GM12891 (cell line): ENCODE measurements around the gene NSFL1C.

Experiments
- DNase-seq: peaks from one replicate; pipeline ENCODE4 v3.0.0; 2011; ENCODE audit warnings: low spot score; ENCODE audit not compliant: insufficient read length
- FAIRE-seq: peaks from 2 replicates; lab custom pipeline; 2011; peaks lifted over from hg19 to GRCh38; lab: Jason Lieb, UNC
- PAX5 ChIP-seq: IDR thresholded peaks from 2 replicates; pipeline ENCODE4 v1.6.1; 2011; ENCODE audit warnings: low read length, moderate library complexity, mild to moderate bottlenecking; ENCODE audit not compliant: insufficient read depth, severe bottlenecking
- POLR2A ChIP-seq: IDR thresholded peaks from 2 replicates; pipeline ENCODE4 v1.6.1; 2011; ENCODE audit warnings: low read depth, low read length, control low read depth
- POLR2AphosphoS5 ChIP-seq: IDR thresholded peaks from 2 replicates; pipeline ENCODE4 v1.6.1; 2011; ENCODE audit warnings: low read depth, low read length, control low read depth
- POU2F2 ChIP-seq: IDR thresholded peaks from 2 replicates; pipeline ENCODE4 v1.6.1; 2011; ENCODE audit warnings: low read depth, mild to moderate bottlenecking, control low read depth, low read length, moderate library complexity
- SPI1 ChIP-seq: IDR thresholded peaks from 2 replicates; pipeline ENCODE4 v1.6.1; 2011; ENCODE audit warnings: low read depth, low read length, control low read depth
- TAF1 ChIP-seq: IDR thresholded peaks from 2 replicates; pipeline ENCODE4 v1.6.1; 2011; ENCODE audit warnings: low read depth, low read length, control low read depth

The NSFL1C gene

DNA sequence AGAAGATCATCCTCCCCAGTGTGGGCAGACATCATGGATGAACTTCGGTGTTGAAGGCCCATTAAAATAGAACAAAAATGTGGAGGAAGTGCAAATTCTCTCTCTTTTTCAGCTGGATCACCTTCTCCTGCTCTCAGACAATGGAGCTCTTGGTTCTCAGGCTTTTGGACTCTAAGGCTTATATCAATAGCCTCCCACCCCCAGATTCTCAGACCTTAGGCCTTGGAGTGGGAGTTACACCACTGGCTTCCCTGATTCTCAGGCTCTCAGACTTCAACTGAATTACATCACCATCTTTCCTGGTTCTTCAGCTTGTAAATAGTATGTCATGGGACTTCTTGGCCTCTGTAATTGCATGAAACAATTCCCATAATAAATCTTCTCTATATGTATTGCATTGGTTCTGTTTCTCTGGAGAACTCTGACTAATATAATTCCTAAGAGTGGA is 36.6 kb downstream of the NSFL1C start:
- no peak for DNase-seq
- TF ChIP-seq SPI1 (no peak), POLR2A (no peak), POU2F2 (no peak), PAX5 (no peak), TAF1 (no peak), POLR2AphosphoS5 (no peak)
- no peak for FAIRE-seq

DNA sequence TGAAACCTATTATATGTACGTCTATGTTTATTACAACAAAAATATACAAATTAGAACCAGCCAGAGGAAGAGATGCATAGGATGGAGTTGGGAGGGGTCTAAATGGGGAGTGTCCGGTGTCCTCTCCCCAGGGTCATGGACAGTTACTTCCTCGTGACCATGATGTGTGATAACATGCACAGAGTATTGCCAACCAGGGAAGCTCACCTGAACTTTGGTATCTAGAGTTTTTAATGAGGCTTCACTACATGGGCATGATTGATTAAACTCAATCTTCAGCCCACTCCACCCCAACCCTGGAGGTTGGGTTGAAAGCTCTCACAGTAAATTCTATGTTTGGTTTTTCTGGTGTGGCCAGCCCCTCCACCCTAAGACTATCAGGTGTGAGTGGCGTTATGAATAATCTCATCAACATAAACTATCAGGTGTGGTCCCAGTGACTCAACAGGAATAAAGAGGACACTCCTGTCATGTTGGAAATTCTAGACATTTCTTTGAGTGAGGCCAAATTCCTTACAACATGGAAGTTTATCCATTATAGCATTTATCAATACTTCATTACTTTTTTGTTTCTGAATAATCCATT is 37.4 kb downstream of the NSFL1C start:
- no peak for FAIRE-seq
- no peak for DNase-seq
- TF ChIP-seq POLR2AphosphoS5 (no peak), SPI1 (no peak), PAX5 (no peak), POLR2A (no peak), POU2F2 (no peak), TAF1 (no peak)

DNA sequence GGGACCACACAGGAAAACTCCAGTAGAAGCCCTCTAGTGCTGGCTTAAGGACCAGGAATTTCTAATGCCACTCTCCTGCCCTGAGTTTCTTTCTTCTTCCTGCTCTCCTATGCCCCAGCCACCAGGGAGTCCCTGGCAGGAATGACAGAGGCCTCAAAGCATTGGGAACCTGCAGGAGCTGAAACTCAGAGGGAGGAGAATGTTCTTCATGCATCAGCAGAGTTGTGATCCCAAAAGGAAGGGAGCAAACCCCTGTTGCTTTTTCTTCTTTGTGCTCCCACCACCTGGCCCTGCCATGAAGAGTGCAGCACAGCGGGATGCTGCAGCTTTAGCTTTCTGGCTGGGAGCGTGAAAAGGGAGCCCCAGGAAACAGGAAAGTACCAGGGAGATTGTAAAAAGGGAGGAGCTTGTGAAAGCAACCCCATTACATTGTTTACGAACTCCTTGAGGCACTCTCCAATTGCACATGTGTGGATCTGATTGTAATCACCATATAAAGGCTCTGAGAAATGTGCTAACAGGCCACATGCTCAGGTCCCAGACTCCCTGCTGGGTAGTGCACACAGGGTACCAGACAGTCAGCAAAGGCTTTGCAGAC is 39.1 kb downstream of the NSFL1C start:
- DNase-seq: no peak
- FAIRE-seq: no peak
- no peak for TF ChIP-seq PAX5
- no peak for TF ChIP-seq SPI1
- TF ChIP-seq POLR2A: no peak
- no peak for TF ChIP-seq POLR2AphosphoS5
- TF ChIP-seq POU2F2: no peak
- TF ChIP-seq TAF1: no peak

DNA sequence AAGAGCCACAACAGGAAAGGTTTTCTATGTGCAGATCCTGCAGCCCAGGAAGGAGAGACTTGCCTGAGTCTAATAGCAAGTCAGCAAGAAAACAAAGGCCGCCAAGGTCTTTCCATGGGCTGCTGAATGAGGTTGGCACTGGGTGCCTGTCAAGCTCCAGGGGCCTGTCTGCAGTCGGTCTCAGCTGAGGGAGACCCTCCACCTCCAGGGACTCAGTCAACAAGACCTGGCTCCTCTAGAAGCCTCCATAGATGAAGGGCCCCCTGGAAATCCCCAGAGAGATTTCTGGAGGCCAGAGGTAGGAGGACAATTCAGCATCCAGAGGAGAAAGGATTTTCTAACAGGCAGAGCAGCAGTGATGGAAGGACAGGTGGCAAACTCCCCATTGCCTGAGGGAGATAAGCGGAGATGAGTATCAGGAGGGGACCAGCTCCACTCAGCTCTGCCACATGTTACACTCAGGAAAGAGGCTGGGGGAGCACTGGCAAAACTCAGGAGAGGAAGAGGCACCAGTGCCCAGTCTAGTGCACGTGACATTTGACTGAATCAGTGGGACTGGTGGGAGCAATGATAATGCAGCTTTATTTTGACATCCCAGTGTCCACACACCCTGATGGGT is 40.3 kb downstream of the NSFL1C start:
- TF ChIP-seq SPI1 (no peak), POU2F2 (no peak), POLR2AphosphoS5 (no peak), PAX5 (no peak), TAF1 (no peak), POLR2A (no peak)
- no peak for FAIRE-seq

DNA sequence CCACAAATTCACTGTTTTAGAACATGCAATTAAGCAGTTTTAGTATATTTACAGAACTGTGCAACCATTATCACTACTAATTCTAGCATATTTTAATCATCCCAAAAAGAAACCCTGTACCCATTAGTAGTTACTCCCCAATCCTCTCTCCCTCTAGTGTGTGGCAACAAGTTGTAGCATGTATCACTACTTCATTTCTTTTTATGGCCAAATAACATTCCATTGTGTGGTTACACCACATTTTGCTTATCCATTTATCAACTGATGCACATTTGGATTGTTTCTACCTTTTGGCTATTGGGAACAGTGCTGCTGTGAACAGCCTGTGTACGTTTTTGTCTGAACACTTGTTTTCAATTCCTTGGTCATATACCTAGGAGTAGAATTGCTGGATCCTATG is 42.3 kb downstream of the NSFL1C start:
- TF ChIP-seq SPI1 (no peak), TAF1 (no peak)
- no peak for FAIRE-seq
- DNase-seq: no peak

More for the DNA sequence above, 40.3 kb downstream of the NSFL1C start:
- DNase-seq: no peak

DNA sequence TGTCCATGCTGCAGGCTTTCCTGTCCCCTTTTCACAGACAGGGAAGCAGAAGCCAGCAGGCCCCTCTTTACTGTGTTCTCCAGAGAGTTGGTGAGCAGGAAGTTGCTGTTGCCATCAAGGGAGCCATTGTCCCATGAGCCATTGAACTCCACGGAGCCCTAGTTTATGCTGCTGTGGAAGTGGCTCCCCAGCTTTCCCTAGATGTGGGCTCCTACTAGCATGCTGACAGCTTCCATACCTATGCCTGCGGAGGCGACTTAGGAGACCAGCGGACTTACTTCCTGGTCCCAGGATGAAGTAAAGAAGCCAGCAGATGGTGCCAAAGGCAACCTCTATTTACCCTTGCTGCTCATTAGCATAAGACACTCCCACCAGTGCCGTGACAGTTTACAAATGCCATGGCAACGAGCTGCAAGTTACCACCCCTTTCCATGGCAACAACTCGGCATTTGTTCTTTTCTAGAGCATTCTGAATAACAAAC is 43.0 kb downstream of the NSFL1C start:
- DNase-seq: no peak
- FAIRE-seq: no peak
- TF ChIP-seq TAF1 (no peak), POLR2A (no peak), PAX5 (no peak), POU2F2 (no peak), POLR2AphosphoS5 (no peak), SPI1 (no peak)

DNA sequence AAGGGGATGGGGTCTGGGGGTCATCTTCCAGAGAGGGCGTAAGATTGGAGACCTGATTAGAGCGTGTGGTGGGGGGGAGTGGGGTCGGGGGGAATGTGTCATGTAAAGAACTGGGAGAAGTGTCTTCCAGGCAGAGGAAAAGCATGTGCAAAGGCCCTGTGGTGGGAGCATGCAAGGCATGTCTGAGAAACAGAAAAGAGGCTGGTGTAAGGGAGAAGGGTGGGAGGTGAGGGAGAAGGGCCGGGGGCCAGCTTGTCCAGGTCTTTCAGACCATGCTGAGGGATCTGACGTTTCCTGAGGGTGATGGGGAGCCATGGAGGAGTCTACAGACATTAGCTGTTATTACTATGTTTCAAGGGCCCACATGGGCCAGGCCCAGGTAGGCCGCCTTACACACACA is 43.4 kb downstream of the NSFL1C start:
- FAIRE-seq (no peak), DNase-seq (no peak)
- TF ChIP-seq POLR2A (no peak), TAF1 (no peak), POU2F2 (no peak), POLR2AphosphoS5 (no peak), SPI1 (no peak), PAX5 (no peak)

DNA sequence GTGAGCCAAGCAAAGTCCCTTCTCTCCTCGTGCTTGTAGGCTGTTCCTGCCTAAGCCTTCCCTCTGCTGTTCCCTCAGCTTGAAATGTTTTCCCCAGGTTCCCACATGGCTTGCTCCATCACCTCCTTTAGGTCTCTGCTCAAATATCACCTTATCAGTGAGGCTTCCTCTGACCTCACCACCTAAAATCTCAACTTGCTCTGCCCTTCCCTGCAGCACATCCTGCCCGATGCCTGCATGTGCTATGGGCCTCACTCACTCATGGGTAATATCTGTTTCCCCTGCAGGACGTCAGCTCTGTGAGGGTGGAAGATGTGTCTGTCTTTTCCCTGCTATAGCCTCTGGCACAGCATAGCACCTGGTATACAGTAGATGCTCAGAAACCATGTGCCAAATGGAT is 43.9 kb downstream of the NSFL1C start:
- FAIRE-seq (no peak), DNase-seq (no peak)
- no peak for TF ChIP-seq POLR2A
- TF ChIP-seq SPI1: no peak
- no peak for TF ChIP-seq POU2F2
- TF ChIP-seq TAF1: no peak

DNA sequence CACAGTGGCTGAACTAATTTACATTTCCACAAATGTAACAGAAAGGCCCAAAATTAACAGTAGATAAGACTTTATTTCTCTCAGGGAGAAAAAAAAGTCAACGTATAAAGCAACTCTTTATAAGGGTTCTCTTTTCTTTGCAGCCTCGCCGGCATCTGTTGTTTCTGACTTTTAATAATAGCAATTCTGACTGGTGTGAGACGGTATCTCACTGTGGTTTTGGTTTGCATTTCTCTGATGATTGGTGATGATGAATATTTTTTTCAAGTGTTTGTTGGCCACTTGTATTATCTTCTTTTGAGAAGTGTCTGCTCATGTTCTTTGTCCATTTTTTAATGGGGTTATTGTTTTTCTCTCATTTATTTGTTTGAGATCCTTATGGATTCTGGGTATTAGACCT is 46.6 kb downstream of the NSFL1C start:
- FAIRE-seq (no peak), DNase-seq (no peak)
- TF ChIP-seq POLR2AphosphoS5: no peak
- TF ChIP-seq PAX5: no peak
- TF ChIP-seq SPI1: no peak
- no peak for TF ChIP-seq TAF1
- no peak for TF ChIP-seq POLR2A
- TF ChIP-seq POU2F2: no peak

DNA sequence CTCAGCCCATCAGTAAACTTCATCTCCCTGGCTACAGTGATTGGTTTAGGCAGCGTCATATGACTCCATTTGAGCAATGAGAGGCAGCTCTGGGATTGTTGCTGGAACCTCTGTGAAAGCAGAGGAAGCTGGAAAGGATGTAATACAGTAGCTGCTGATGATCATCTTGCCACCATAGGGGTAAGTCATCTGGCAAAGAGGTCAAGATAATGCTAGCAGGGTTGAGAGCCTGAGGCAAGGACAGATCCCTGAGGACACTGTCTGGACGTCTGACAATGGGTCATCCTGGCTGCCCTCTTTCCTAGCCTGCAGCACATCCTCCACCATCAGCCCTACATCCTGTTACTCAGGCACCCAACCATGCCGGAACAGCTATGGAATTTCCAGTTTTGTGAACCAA is 48.3 kb downstream of the NSFL1C start:
- no peak for DNase-seq
- no peak for TF ChIP-seq TAF1
- TF ChIP-seq POU2F2: no peak
- TF ChIP-seq POLR2AphosphoS5: no peak
- no peak for FAIRE-seq
